Ishikawa (cell line): ENCODE measurements around the gene STAT1.

Source experiments
- CEBPB ChIP-seq: IDR thresholded peaks from 2 replicates; pipeline ENCODE4 v1.6.1; 2012
- CREB1 ChIP-seq: IDR thresholded peaks from 2 replicates; pipeline ENCODE4 v1.6.1; 2012; ENCODE audit warnings: low read depth
- EGR1 ChIP-seq: IDR thresholded peaks from 2 replicates; pipeline ENCODE4 v1.6.1; 2012
- EP300 ChIP-seq: IDR thresholded peaks from 2 replicates; pipeline ENCODE4 v1.6.1; 2012; ENCODE audit warnings: borderline replicate concordance
- FOXM1 ChIP-seq: IDR thresholded peaks from 2 replicates; pipeline ENCODE4 v1.6.1; 2012; ENCODE audit warnings: low read depth, borderline replicate concordance
- NFIC ChIP-seq: IDR thresholded peaks from 2 replicates; pipeline ENCODE4 v1.6.1; 2012
- RAD21 ChIP-seq: IDR thresholded peaks from 2 replicates; pipeline ENCODE4 v1.6.1; 2012; ENCODE audit warnings: low read depth
- TAF1 ChIP-seq: IDR thresholded peaks from 2 replicates; pipeline ENCODE4 v1.6.1; 2012; ENCODE audit warnings: low read depth, mild to moderate bottlenecking
- TCF12 ChIP-seq: IDR thresholded peaks from 2 replicates; pipeline ENCODE4 v1.6.1; 2012; ENCODE audit warnings: low read depth
- TEAD4 ChIP-seq: IDR thresholded peaks from 2 replicates; pipeline ENCODE4 v1.6.1; 2012
- USF1 ChIP-seq: IDR thresholded peaks from 2 replicates; pipeline ENCODE4 v1.6.1; 2012
- YY1 ChIP-seq: IDR thresholded peaks from 2 replicates; pipeline ENCODE4 v1.6.1; 2012; ENCODE audit warnings: low read depth
- ZBTB7A ChIP-seq: IDR thresholded peaks from 2 replicates; pipeline ENCODE4 v1.6.1; 2012; ENCODE audit warnings: low read depth
- TF ChIP-seq, protein P1 (sequence below): IDR thresholded peaks from 2 replicates; pipeline ENCODE4 v1.6.1; 2012
- TF ChIP-seq, protein P2 (sequence below): IDR thresholded peaks from 2 replicates; pipeline ENCODE4 v1.6.1; 2012; ENCODE audit warnings: low read depth, mild to moderate bottlenecking

STAT1 gene

DNA sequence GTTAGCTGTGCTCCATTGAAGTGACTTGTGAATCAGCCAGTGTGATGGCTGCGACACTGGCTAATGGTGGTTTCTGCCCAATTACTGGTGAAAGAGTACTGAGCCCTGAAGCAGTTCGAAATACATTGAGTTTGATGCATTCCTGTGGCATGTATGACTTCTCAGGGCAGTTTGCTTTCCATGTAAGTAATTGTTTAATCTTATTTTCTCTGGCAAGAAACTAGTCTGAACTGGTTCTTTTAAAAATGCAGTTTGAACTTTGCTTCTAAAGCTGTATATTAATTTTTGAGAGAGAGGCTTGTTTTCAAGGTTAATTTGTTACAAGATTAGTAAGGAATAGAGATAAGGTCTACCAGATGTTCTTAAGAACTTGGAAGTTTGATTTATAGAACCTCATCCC is 86.7 kb downstream of the STAT1 start:
- TF ChIP-seq, protein P1, sequence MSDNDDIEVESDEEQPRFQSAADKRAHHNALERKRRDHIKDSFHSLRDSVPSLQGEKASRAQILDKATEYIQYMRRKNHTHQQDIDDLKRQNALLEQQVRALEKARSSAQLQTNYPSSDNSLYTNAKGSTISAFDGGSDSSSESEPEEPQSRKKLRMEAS, result no peak
- TF ChIP-seq, protein P2, sequence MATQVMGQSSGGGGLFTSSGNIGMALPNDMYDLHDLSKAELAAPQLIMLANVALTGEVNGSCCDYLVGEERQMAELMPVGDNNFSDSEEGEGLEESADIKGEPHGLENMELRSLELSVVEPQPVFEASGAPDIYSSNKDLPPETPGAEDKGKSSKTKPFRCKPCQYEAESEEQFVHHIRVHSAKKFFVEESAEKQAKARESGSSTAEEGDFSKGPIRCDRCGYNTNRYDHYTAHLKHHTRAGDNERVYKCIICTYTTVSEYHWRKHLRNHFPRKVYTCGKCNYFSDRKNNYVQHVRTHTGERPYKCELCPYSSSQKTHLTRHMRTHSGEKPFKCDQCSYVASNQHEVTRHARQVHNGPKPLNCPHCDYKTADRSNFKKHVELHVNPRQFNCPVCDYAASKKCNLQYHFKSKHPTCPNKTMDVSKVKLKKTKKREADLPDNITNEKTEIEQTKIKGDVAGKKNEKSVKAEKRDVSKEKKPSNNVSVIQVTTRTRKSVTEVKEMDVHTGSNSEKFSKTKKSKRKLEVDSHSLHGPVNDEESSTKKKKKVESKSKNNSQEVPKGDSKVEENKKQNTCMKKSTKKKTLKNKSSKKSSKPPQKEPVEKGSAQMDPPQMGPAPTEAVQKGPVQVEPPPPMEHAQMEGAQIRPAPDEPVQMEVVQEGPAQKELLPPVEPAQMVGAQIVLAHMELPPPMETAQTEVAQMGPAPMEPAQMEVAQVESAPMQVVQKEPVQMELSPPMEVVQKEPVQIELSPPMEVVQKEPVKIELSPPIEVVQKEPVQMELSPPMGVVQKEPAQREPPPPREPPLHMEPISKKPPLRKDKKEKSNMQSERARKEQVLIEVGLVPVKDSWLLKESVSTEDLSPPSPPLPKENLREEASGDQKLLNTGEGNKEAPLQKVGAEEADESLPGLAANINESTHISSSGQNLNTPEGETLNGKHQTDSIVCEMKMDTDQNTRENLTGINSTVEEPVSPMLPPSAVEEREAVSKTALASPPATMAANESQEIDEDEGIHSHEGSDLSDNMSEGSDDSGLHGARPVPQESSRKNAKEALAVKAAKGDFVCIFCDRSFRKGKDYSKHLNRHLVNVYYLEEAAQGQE, result no peak
- TF ChIP-seq NFIC, result no peak
- TF ChIP-seq ZBTB7A, result no peak
- TF ChIP-seq TAF1, result no peak
- TF ChIP-seq TEAD4, result no peak
- TF ChIP-seq EP300, result no peak
- TF ChIP-seq CEBPB, result no peak
- no peak for TF ChIP-seq FOXM1
- TF ChIP-seq CREB1, result no peak
- TF ChIP-seq RAD21, result no peak
- TF ChIP-seq EGR1, result no peak
- no peak for TF ChIP-seq TCF12
- TF ChIP-seq YY1, result no peak
- TF ChIP-seq USF1, result no peak

GRCh38 chr2:190922376-190922775 is 91.6 kb downstream of the STAT1 start:
- no peak for TF ChIP-seq CREB1
- no peak for TF ChIP-seq ZBTB7A
- TF ChIP-seq, protein P1, result no peak
- TF ChIP-seq, protein P2, result no peak
- TF ChIP-seq TEAD4, result no peak
- TF ChIP-seq RAD21, result no peak

GRCh38 chr2:190920085-190920484 is 93.9 kb downstream of the STAT1 start:
- TF ChIP-seq, protein P1, result no peak
- TF ChIP-seq ZBTB7A (no peak), EGR1 (no peak)
